Thoracic aorta (tissue), 2 donors: ENCODE data around the gene IFT122. TPM values are rescaled to one million over a fixed set of nuclear protein-coding genes. Genes with fewer than 3 reads are reported as not detected.
"Not testable (repeated sequence)": the region's sequence is repeated elsewhere in the genome, so short reads cannot be mapped to it uniquely, and the experiment has no call there.

Source experiments
- ATAC-seq: fragments of 150-250 bp; one replicate; pipeline ENCODE4 v1.8.0; 2017; ENCODE audit warnings: low read depth; ENCODE audit not compliant: insufficient number of reproducible peaks, low FRiP score
- DNase-seq: peaks from one replicate; pipeline ENCODE4 v3.0.0-alpha.2; 2020; ENCODE audit warnings: low spot score
- H3K27ac ChIP-seq, 2 donors: fragments of 200-600 bp; sonication (generic); 1 replicate in 1 of 2; 2 replicates in 1 of 2; pipeline ENCODE4 v1.5.1; 2016; ENCODE audit warnings: mild to moderate bottlenecking in 2 of 2, moderate library complexity in 2 of 2
- H3K27me3 ChIP-seq: fragments of 200-600 bp; sonication (generic); replicated peaks from 2 replicates; pipeline ENCODE4 v1.6.0; 2016; ENCODE audit warnings: mild to moderate bottlenecking; ENCODE audit not compliant: insufficient read depth
- H3K36me3 ChIP-seq: fragments of 200-600 bp; sonication (generic); one replicate; pipeline ENCODE4 v1.5.1; 2016
- H3K4me1 ChIP-seq, 2 donors: fragments of 200-600 bp; sonication (generic); 1 replicate in 1 of 2; 2 replicates in 1 of 2; pipeline versions ENCODE4 v1.5.1 to v1.6.0; 2016; ENCODE audit warnings: low read depth in 2 of 2, mild to moderate bottlenecking in 1 of 2; ENCODE audit not compliant: control insufficient read depth in 1 of 2
- H3K4me3 ChIP-seq: fragments of 200-600 bp; sonication (generic); 2 replicates; pipeline ENCODE4 v1.5.1; 2016; ENCODE audit warnings: mild to moderate bottlenecking
- H3K9me3 ChIP-seq: fragments of 200-600 bp; sonication (generic); 2 replicates; pipeline ENCODE4 v1.5.1; 2016
- CTCF ChIP-seq: fragments of 200-600 bp; sonication (generic); IDR thresholded peaks from one replicate; pipeline ENCODE4 v1.5.1; 2019; ENCODE audit warnings: antibody characterized with exemption
- total RNA-seq, 2 donors: library from RNA; depleted of rRNA; stranded (reverse); fragments of >200 nt; gene quantifications; one replicate each; pipeline versions ENCODE4 v1.1.0 to v1.2.3, GENCODE V29; 2016

The IFT122 gene
- total RNA-seq, 2 donors from 2014 or later: 50.1 to 61.9 TPM

- no peaks in the 10 kb centered on the region for H3K9me3 ChIP-seq
- TF ChIP-seq CTCF: no peak
- peaks cover 18% of the 10 kb centered on the region for H3K36me3 ChIP-seq
- no peak for DNase-seq
- H3K27me3 ChIP-seq: no peaks in the 10 kb centered on the region
- H3K27ac ChIP-seq: no peak overlapping the region
- H3K4me1 ChIP-seq: no peaks in the 10 kb centered on the region
- no peak for ATAC-seq
- H3K4me3 ChIP-seq: no peak overlapping the region
Measured at GRCh38 chr3:129514110-129514509, 74.1 kb downstream of the IFT122 start.

GRCh38 chr3:129514563-129514962 is 74.5 kb downstream of the IFT122 start:
- H3K36me3 ChIP-seq: peaks cover 18% of the 10 kb centered on the region
- H3K4me3 ChIP-seq: no peak overlapping the region
- no peak for TF ChIP-seq CTCF
- no peaks in the 10 kb centered on the region for H3K9me3 ChIP-seq
- DNase-seq (no peak), ATAC-seq (no peak)
- no peak overlapping the region for H3K27ac ChIP-seq
- H3K4me1 ChIP-seq: no peaks in the 10 kb centered on the region
- no peaks in the 10 kb centered on the region for H3K27me3 ChIP-seq

DNA sequence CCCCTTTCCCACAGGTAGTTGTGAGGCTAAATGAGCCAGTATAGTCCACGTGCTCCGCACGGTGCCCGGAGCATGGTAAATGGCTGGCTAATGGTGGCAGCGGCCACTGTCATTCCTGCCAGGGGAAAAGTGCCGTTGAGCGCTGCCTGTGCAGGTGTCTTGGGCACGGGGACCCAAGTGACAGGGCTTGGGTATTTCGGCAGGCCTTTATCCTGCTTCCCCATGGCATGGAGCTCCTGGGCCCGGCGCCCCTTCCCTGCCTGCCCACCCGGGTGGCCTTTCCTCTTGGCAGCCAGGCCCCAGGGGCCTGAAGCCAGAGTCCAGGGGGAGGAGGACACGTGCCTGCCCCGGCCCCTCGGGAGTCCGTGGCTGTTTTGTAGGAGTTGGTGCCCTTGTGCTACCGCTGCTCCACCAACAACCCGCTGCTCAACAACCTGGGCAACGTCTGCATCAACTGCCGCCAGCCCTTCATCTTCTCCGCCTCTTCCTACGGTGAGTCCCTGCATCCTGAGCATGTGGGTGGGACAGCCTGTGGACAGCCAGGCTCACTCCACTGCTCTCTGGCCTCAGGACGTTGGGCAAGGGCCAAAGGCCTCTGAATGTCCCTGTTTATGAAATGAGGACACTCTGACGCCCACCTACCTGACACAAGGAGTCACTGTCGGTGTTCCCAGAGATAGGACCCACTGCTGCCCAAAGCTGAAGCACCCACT is 75.2 kb downstream of the IFT122 start:
- H3K4me3 ChIP-seq, ATAC-seq, H3K9me3 ChIP-seq, H3K4me1 ChIP-seq, H3K27ac ChIP-seq, DNase-seq, H3K27me3 ChIP-seq: not testable (repeated sequence)
- peaks cover 18% of the 10 kb centered on the region for H3K36me3 ChIP-seq

- H3K36me3 ChIP-seq: peaks cover 18% of the 10 kb centered on the region
- not testable (repeated sequence) for DNase-seq, H3K4me3 ChIP-seq, H3K27ac ChIP-seq, H3K27me3 ChIP-seq, ATAC-seq, H3K4me1 ChIP-seq, H3K9me3 ChIP-seq
Measured at GRCh38 chr3:129515821-129516432, 75.9 kb downstream of the IFT122 start.

GRCh38 chr3:129517516-129517915 is 77.5 kb downstream of the IFT122 start:
- Histone ChIP-seq H3K27me3 (no peaks in the 10 kb centered on the region), H3K9me3 (no peaks in the 10 kb centered on the region), H3K27ac (no peak overlapping the region), H3K4me1 (no peaks in the 10 kb centered on the region), H3K36me3 (peaks cover 11% of the 10 kb centered on the region), H3K4me3 (no peak overlapping the region)
- ATAC-seq (no peak), DNase-seq (no peak)
- no peak for TF ChIP-seq CTCF

- Histone ChIP-seq H3K27ac (no peak overlapping the region), H3K4me1 (no peaks in the 10 kb centered on the region), H3K36me3 (peaks cover 5% of the 10 kb centered on the region), H3K27me3 (no peaks in the 10 kb centered on the region), H3K9me3 (no peaks in the 10 kb centered on the region), H3K4me3 (no peak overlapping the region)
- ATAC-seq: no peak
- DNase-seq: no peak
- TF ChIP-seq CTCF: no peak
Measured at GRCh38 chr3:129518038-129518561, 78.1 kb downstream of the IFT122 start.
